Mucosa of rectum (tissue), 2 donors: Measurements from ENCODE around the gene HACE1.

Experiments used
- H3K27ac ChIP-seq, 2 donors: one replicate each; pipeline ENCODE4 v1.7.0; 2013; ENCODE audit warnings: inconsistent platforms in 2 of 2, low read depth in 2 of 2, low read length in 2 of 2
- H3K27me3 ChIP-seq, 2 donors: one replicate each; pipeline ENCODE4 v1.7.0; 2013; ENCODE audit warnings: low read length in 2 of 2; ENCODE audit not compliant: control insufficient read depth in 2 of 2, insufficient read depth in 2 of 2
- H3K36me3 ChIP-seq, 2 donors: one replicate each; pipeline ENCODE4 v1.7.0; 2013; ENCODE audit warnings: low read length in 2 of 2; ENCODE audit not compliant: control insufficient read depth in 2 of 2, insufficient read depth in 2 of 2
- H3K4me1 ChIP-seq, 2 donors: one replicate each; pipeline ENCODE4 v1.7.0; 2013; ENCODE audit warnings: low read length in 2 of 2, mild to moderate bottlenecking in 1 of 2; ENCODE audit not compliant: control insufficient read depth in 2 of 2, insufficient read depth in 2 of 2
- H3K4me3 ChIP-seq, 2 donors: one replicate each; pipeline ENCODE4 v1.7.0; 2013; ENCODE audit warnings: low read length in 2 of 2
- H3K9ac ChIP-seq, 2 donors: one replicate each; pipeline ENCODE4 v1.7.0; 2013; ENCODE audit warnings: low read length in 2 of 2, low read depth in 1 of 2, mild to moderate bottlenecking in 1 of 2
- H3K9me3 ChIP-seq, 2 donors: one replicate each; pipeline ENCODE4 v1.7.0; 2013; ENCODE audit warnings: low read length in 2 of 2; ENCODE audit not compliant: control insufficient read depth in 2 of 2
- donor health status: healthy.
- donor health status: Normal muscosa, but diverticular disease.

Gene HACE1

DNA sequence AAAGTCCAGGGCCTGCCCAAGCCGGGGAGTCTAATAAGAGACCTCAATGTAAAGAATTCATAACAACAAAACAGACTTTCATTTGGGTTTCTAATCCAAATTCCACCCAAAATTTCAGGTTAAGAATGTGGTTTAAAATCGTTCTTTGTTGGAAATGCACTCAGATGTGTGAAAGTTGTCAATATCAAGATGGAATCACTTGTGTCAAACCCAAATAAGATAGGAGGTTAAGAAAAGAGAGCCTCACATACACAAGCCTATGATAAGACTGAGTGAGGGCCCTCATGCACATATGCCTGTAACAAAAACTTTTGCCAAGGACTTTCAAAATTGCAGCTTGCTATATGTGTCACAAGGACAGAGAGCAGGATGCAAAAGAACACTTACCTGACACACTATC, 145.7 kb downstream of the HACE1 start:
- Histone ChIP-seq H3K9ac (no peak overlapping the region), H3K27ac (no peak overlapping the region), H3K4me1 (no peaks in the 10 kb centered on the region), H3K4me3 (no peak overlapping the region), H3K9me3 (no peaks in the 10 kb centered on the region), H3K36me3 (no peaks in the 10 kb centered on the region), H3K27me3 (no peaks in the 10 kb centered on the region)

- Histone ChIP-seq H3K4me3 (no peak overlapping the region), H3K4me1 (no peaks in the 10 kb centered on the region), H3K27me3 (no peaks in the 10 kb centered on the region), H3K27ac (no peak overlapping the region), H3K9ac (no peak overlapping the region), H3K9me3 (no peaks in the 10 kb centered on the region), H3K36me3 (no peaks in the 10 kb centered on the region)
Observed at GRCh38 chr6:104711371-104711770, 148.3 kb downstream of the HACE1 start.

DNA sequence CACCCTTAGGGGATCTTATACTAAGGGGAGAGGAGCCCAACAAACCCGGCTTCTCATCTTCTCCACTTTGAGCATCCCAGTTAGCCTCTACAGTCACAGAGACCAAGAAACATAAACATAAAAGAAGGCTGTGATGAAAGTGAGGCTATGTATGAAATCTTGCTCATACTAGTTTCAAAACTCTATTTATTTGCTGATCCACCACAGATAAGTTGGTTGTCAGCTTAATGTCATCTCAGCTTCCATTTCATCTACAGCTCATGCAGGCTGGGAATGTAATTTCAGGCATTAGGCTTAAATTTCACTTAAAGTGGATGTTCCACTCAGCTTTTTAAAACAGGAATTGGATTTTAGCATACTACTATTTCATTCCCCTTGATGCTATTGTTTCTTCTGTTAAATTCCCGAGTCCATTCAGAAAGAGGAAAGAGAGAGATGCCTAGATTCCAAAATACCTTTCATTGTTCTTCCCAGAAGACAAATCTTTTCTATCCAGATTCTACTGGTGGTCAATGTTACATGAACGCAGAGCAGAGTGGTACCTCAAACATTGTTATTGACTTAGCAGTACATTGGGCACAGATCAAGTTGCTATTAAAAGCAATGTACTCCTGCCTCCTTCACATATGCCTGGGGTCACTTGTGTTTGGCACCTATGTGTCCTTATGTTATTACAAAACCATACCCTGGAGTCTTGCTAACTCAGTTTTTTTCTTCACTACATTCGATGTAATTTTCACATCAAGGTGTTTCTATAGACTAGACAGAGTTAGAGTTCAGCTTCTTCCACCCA, 149.0 kb downstream of the HACE1 start:
- no peaks in the 10 kb centered on the region for H3K27me3 ChIP-seq
- no peaks in the 10 kb centered on the region for H3K36me3 ChIP-seq
- no peak overlapping the region for H3K4me3 ChIP-seq
- no peaks in the 10 kb centered on the region for H3K4me1 ChIP-seq
- H3K9ac ChIP-seq: no peak overlapping the region
- H3K27ac ChIP-seq: no peak overlapping the region
- no peaks in the 10 kb centered on the region for H3K9me3 ChIP-seq

DNA sequence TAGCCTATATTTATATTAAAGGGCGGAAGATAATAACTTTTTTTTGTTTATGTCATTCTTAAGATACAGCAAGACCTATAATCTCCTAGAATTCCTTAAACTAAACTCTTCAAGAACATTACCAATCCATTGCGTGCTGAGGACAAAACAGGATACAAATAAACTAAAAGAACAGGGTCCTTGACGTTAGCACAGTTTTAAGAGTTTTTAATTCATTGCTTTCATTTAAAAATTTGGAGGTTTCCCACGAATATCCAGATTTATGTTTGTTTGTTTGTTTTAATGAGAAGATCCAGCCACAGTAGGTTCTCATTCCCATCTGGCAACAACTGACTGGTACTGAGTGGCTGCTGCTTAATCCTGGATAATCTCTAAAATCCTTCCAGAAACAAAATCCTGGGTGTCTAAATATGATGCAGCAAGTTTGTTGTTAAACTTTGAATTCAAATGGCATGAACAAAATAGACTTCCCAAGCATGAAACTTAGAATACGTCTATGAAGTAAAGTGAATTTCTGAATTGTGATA, 153.7 kb downstream of the HACE1 start:
- H3K9ac ChIP-seq: no peak overlapping the region
- no peaks in the 10 kb centered on the region for H3K27me3 ChIP-seq
- no peaks in the 10 kb centered on the region for H3K4me1 ChIP-seq
- H3K9me3 ChIP-seq: no peaks in the 10 kb centered on the region
- no peak overlapping the region for H3K4me3 ChIP-seq
- no peak overlapping the region for H3K27ac ChIP-seq
- H3K36me3 ChIP-seq: no peaks in the 10 kb centered on the region

DNA sequence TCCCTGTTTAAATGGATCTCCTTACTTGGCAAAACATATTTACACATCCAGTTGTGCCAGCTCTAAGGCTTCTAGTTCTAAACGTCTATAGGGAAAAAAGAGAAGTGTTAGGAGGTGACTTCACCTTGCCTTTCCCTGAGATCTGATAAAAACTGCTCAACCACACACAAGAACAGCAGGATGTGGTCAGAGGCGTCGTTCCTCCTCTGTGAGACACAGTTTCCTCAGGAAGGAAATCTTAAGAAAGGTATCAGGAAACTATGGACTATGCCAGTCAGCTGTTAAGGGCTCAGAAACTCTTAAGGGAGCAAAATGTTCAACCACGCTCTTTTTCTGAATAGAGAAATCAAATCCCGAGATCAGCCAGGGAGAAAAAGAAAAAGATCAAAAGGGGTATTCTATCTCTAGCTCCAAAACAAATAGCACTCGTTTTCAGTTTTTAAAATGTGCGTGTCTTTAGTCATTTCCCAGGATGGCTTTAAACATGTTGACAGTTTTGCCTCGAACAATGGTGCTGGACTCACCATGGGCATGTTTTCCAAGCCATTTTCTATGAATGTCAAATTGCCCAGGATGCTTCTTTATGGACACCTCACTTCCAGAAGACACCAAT, 154.5 kb downstream of the HACE1 start:
- Histone ChIP-seq H3K36me3 (no peaks in the 10 kb centered on the region), H3K27me3 (no peaks in the 10 kb centered on the region), H3K9me3 (no peaks in the 10 kb centered on the region), H3K9ac (no peak overlapping the region), H3K27ac (no peak overlapping the region), H3K4me3 (no peak overlapping the region), H3K4me1 (no peaks in the 10 kb centered on the region)

DNA sequence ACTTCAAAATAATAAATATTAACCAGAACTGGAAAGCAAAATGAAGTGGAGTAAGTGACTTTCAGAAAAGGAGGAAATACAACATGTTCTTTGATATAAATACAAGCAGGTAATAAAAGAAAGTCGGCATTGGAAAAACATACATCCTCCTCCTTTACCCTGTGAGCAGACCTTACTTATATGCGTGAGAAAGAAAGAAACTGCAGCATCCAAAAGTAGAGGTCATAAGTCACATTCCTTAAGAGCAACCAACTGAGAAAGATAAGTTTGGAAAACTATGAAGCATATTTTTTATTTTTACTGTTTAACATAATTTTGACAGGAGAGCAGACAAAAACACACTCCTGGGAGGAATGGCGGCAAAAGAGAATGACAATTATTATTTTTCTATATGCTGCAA, 155.5 kb downstream of the HACE1 start:
- Histone ChIP-seq H3K4me3 (no peak overlapping the region), H3K27me3 (no peaks in the 10 kb centered on the region), H3K27ac (no peak overlapping the region), H3K9me3 (no peaks in the 10 kb centered on the region), H3K36me3 (no peaks in the 10 kb centered on the region), H3K4me1 (no peaks in the 10 kb centered on the region), H3K9ac (no peak overlapping the region)

DNA sequence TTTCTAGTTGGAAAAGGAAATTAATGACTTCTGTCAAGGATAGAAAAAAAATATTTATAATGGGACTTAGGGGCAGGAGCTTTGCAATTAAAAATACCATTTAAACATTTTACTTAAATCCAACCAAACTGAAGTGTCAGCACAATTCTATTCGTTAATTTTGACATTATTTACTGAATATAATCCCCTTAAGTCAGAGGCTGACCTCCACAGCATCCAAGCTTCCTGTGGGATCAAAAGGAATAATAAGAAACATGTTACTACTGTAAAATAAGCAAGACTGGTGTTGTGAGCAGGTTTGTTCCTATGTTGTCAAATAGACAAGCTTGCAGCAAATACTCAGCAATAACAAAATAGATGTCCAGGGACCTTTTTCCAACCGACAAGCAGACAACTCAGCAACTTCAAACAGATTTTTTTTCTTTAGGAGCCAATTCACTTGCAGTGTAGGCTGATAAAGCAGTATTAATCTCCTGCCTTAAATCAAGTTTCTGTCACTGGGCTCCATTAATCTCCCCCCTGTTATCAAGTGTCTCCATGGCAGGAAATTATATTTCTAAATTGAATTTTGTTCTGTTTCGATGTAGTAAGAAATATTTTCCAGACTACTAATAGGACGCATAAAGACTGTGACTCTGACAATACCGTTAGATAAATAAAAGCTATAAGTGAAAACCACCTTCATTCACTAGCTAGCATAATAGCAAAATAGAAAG, 157.4 kb downstream of the HACE1 start:
- no peaks in the 10 kb centered on the region for H3K9me3 ChIP-seq
- H3K36me3 ChIP-seq: no peaks in the 10 kb centered on the region
- no peak overlapping the region for H3K27ac ChIP-seq
- no peaks in the 10 kb centered on the region for H3K27me3 ChIP-seq
- no peaks in the 10 kb centered on the region for H3K4me1 ChIP-seq
- H3K4me3 ChIP-seq: no peak overlapping the region
- no peak overlapping the region for H3K9ac ChIP-seq

DNA sequence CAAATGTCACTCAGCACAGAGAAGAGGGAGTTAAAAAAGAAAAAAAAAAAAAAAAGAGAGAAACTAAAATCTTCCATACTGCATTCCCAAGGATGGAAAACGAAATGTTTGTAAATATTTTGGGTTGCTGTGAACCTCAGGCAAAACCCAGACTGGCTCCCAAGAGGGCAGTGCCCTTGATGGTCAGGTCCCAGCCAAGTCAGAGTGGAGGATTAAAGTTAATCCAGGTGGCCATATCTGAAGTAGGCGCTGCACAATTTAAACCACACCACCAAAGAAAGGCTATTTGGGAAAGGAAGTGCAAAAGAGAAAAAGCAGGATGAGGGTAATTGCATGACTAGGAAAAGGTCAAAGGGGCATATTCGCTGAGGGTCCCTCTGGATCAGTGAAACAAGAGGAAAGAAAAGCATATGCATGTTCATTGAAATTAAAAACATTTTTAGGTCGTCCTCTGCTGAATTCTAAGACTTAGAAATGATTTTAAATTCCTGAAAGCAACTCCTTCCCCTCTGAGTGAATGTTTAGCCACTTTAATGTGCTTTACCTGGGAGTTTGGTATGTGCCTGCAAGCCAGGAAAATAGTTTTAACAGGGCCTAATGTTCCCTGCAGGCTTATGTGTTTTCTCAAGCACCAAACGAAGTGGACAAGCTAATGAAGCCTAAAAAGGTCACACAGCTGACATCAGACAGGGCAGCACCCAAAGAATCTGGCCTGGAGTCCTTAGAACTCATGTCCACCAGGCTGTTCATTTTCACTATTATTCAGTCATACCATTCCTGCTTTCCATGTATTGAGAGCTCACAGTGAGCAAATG, 159.1 kb downstream of the HACE1 start:
- H3K4me3 ChIP-seq: no peak overlapping the region
- no peaks in the 10 kb centered on the region for H3K4me1 ChIP-seq
- H3K36me3 ChIP-seq: no peaks in the 10 kb centered on the region
- H3K27ac ChIP-seq: no peak overlapping the region
- no peaks in the 10 kb centered on the region for H3K9me3 ChIP-seq
- H3K27me3 ChIP-seq: no peaks in the 10 kb centered on the region
- no peak overlapping the region for H3K9ac ChIP-seq

DNA sequence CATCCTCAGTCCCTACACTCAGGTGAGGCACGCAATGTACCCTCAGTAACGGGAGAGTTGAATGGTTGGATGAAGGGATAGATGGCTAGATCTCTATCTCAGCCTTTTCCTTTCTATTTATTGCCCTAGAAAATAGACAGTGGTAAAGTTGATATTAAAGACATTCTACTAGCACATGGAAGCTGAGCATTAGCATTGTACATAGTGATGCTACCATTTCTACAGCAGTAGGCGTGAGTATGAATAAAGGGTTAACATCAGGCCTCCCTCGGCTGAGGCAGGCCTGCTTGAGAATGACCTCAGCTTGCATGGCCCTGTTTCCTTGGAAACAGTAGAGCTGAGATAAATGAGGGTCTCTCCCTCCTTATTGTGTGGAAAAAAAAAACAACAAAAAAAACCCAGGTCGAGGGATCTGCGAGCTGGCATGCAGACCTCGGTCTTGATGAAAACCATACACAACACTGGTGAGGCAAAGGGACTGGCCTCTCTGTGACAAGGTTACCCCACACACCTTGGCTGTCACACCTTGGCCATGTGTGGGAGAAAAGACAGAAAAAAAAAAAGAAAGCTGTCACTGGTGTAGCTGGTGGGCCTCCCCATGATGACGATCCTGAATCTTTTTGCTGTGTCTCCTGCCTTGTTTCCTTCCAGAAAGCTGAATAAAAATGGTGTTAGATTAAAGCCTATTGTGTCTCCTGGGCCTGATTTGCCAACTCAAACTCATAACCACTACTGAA, 160.0 kb downstream of the HACE1 start:
- Histone ChIP-seq H3K4me1 (no peaks in the 10 kb centered on the region), H3K27ac (no peak overlapping the region), H3K9me3 (no peaks in the 10 kb centered on the region), H3K4me3 (no peak overlapping the region), H3K36me3 (no peaks in the 10 kb centered on the region), H3K9ac (no peak overlapping the region), H3K27me3 (no peaks in the 10 kb centered on the region)
